GM23338 (cell line): ENCODE measurements around the gene HACL1. TPM values are rescaled to one million over a fixed set of nuclear protein-coding genes. Genes with fewer than 3 reads are reported as not detected.

ENCODE experiments used
- ATAC-seq: fragments of 200-7000 bp; cut with Tn5 transposase; 3 replicates; pipeline ENCODE4 v1.9.1; 2020
- DNase-seq: peaks from one replicate; pipeline ENCODE4 v3.0.0-alpha.2; 2015; ENCODE audit warnings: low spot score
- H2AFZ ChIP-seq: fragments of 200-600 bp; sonication (generic); 2 replicates; pipeline ENCODE4 v1.8.0; 2016; ENCODE audit warnings: antibody characterized with exemption, mild to moderate bottlenecking, moderate library complexity
- H3F3A ChIP-seq: fragments of 200-600 bp; sonication (generic); replicated peaks from 2 replicates; pipeline ENCODE4 v1.8.0; 2017; ENCODE audit warnings: antibody characterized with exemption, mixed run types, low read depth
- H3K27ac ChIP-seq: fragments of 200-600 bp; sonication (generic); 2 replicates; pipeline ENCODE4 v1.6.1; 2016; ENCODE audit warnings: low read depth
- H3K27me3 ChIP-seq: fragments of 200-600 bp; sonication (generic); 2 replicates; pipeline ENCODE4 v1.8.0; 2016; ENCODE audit warnings: mild to moderate bottlenecking, mixed run types, moderate library complexity; ENCODE audit not compliant: insufficient read depth
- H3K36me3 ChIP-seq: fragments of 200-600 bp; sonication (generic); 2 replicates; pipeline ENCODE4 v1.8.0; 2016; ENCODE audit warnings: mild to moderate bottlenecking; ENCODE audit not compliant: insufficient read depth
- H3K4me1 ChIP-seq: fragments of 200-600 bp; sonication (generic); 2 replicates; pipeline ENCODE4 v1.8.0; 2016; ENCODE audit warnings: mild to moderate bottlenecking, moderate library complexity; ENCODE audit not compliant: insufficient read depth
- H3K4me2 ChIP-seq: fragments of 200-600 bp; sonication (generic); 2 replicates; pipeline ENCODE4 v1.7.1; 2017; ENCODE audit warnings: mixed run types
- H3K4me3 ChIP-seq: fragments of 200-600 bp; sonication (generic); 2 replicates; pipeline ENCODE4 v1.6.1; 2016; ENCODE audit warnings: mixed run types
- H3K79me2 ChIP-seq: fragments of 200-600 bp; sonication (generic); replicated peaks from 2 replicates; pipeline ENCODE4 v1.8.0; 2017; ENCODE audit warnings: mild to moderate bottlenecking; ENCODE audit not compliant: insufficient read depth
- H3K9me2 ChIP-seq: fragments of 200-600 bp; sonication (generic); 2 replicates; pipeline ENCODE4 v1.8.0; 2017; ENCODE audit not compliant: insufficient read depth
- H4K20me1 ChIP-seq: fragments of 200-600 bp; sonication (generic); replicated peaks from 2 replicates; pipeline ENCODE4 v1.8.0; 2017; ENCODE audit warnings: mild to moderate bottlenecking; ENCODE audit not compliant: insufficient read depth
- H3K27ac Mint-ChIP-seq: 2 replicates; pipeline ENCODE4 v1.8.0; 2020; ENCODE audit warnings: inconsistent platforms, mild to moderate bottlenecking, moderate library complexity, mixed read lengths
- H3K27me3 Mint-ChIP-seq: 3 replicates; pipeline ENCODE4 v1.8.0; 2022; ENCODE audit warnings: low read depth, mild to moderate bottlenecking, moderate library complexity, mixed read lengths, inconsistent platforms; ENCODE audit not compliant: insufficient read depth, poor library complexity
- H3K36me3 Mint-ChIP-seq: 3 replicates; pipeline ENCODE4 v1.8.0; 2021; ENCODE audit warnings: low read depth, mild to moderate bottlenecking, inconsistent platforms, moderate library complexity, mixed read lengths
- H3K4me1 Mint-ChIP-seq: 3 replicates; pipeline ENCODE4 v1.8.0; 2020; ENCODE audit warnings: mild to moderate bottlenecking, inconsistent platforms, mixed read lengths
- H3K4me3 Mint-ChIP-seq: 3 replicates; pipeline ENCODE4 v1.8.0; 2021; ENCODE audit warnings: moderate library complexity, mild to moderate bottlenecking, inconsistent platforms, mixed read lengths
- H3K9me3 Mint-ChIP-seq: 3 replicates; pipeline ENCODE4 v1.8.0; 2020; ENCODE audit warnings: moderate library complexity, mild to moderate bottlenecking, inconsistent platforms, mixed read lengths
- CREB1 ChIP-seq: fragments of 250-450 bp; sonication (Bioruptor Pico); IDR thresholded peaks from 2 replicates; pipeline ENCODE4 v1.5.0; 2020; ENCODE audit warnings: low read depth, mild to moderate bottlenecking, moderate library complexity
- CTCF ChIP-seq, 2 experiments: fragments of 200-600 bp in 1 of 2; sonication (generic) in 1 of 2; conservative IDR thresholded peaks; 2 replicates each; pipeline versions ENCODE4 v1.5.1 to v1.6.1; 2016 to 2017; ENCODE audit warnings: antibody characterized with exemption in 2 of 2, low read depth in 2 of 2, mild to moderate bottlenecking in 2 of 2, moderate library complexity in 1 of 2
- ETS1 ChIP-seq: IDR thresholded peaks from 2 replicates; pipeline ENCODE4 v1.6.1; 2016; ENCODE audit warnings: antibody characterized with exemption
- EZH2 ChIP-seq: fragments of 200-600 bp; sonication (generic); IDR thresholded peaks from one replicate; pipeline ENCODE4 v1.8.0; 2017; ENCODE audit warnings: antibody characterized with exemption, mild to moderate bottlenecking, low read depth; ENCODE audit not compliant: unreplicated experiment
- EZH2phosphoT487 ChIP-seq: fragments of 200-600 bp; sonication (generic); IDR thresholded peaks from one replicate; pipeline ENCODE4 v1.8.1; 2018; ENCODE audit warnings: antibody characterized with exemption; ENCODE audit not compliant: unreplicated experiment
- JUNB ChIP-seq: IDR thresholded peaks from one replicate; pipeline ENCODE4 v1.6.1; 2016; ENCODE audit warnings: antibody characterized with exemption; ENCODE audit not compliant: unreplicated experiment
- NANOG ChIP-seq: IDR thresholded peaks from 2 replicates; pipeline ENCODE4 v1.6.1; 2016; ENCODE audit warnings: antibody characterized with exemption, borderline replicate concordance
- POLR2AphosphoS5 ChIP-seq: IDR thresholded peaks from 2 replicates; pipeline ENCODE4 v1.6.1; 2016; ENCODE audit warnings: antibody characterized with exemption, low read depth
- REST ChIP-seq: IDR thresholded peaks from one replicate; pipeline ENCODE4 v1.6.1; 2018; ENCODE audit warnings: antibody characterized with exemption; ENCODE audit not compliant: unreplicated experiment
- STAT1 ChIP-seq: IDR thresholded peaks from one replicate; pipeline ENCODE4 v1.6.1; 2016; ENCODE audit warnings: antibody characterized with exemption; ENCODE audit not compliant: unreplicated experiment
- ZNF114 ChIP-seq: fragments of 250-450 bp; sonication (Bioruptor Pico); IDR thresholded peaks from 2 replicates; pipeline ENCODE4 v1.5.0; 2020; ENCODE audit warnings: mild to moderate bottlenecking, moderate library complexity
- ZNF331 ChIP-seq: fragments of 250-450 bp; sonication (Bioruptor Pico); IDR thresholded peaks from 2 replicates; pipeline ENCODE4 v1.5.0; 2020; ENCODE audit warnings: low read depth, mild to moderate bottlenecking, moderate library complexity
- ZNF462 ChIP-seq: fragments of 250-450 bp; sonication (Bioruptor Pico); IDR thresholded peaks from 2 replicates; pipeline ENCODE4 v1.5.0; 2020; ENCODE audit warnings: mild to moderate bottlenecking, moderate library complexity
- polyA plus RNA-seq: library from polyadenylated mRNA; unstranded; fragments of >200 nt; fragmentation: Nextera tagmentation; extraction: Ambion mirVana; gene quantifications from 2 replicates; pipeline ENCODE4 v1.2.1, GENCODE V29; 2016
- total RNA-seq: library from RNA; depleted of rRNA; stranded (reverse); fragments of >200 nt; shearing (Covaris generic); gene quantifications from 2 replicates; pipeline ENCODE4 v1.2.3, GENCODE V29; 2014

The HACL1 gene
- total and polyA plus RNA-seq, 2 experiments from 2014 or later: 19.6 to 33.5 TPM

GRCh38 chr3:15562560-15562959 lies 38.8 kb downstream of the HACL1 start (continued):
- TF ChIP-seq EZH2phosphoT487 (no peak), STAT1 (no peak), JUNB (no peak), ZNF331 (no peak)

GRCh38 chr3:15558581-15558980 lies 42.8 kb downstream of the HACL1 start:
- Histone ChIP-seq H3K27ac (no peak overlapping the region), H3K9me2 (no peaks in the 10 kb centered on the region; the same call in 1 of the 2 replicates), H3K4me2 (no peak overlapping the region), H3K27me3 (no peaks in the 10 kb centered on the region), H4K20me1 (no peaks in the 10 kb centered on the region; the same call in none of the 2 replicates), H3K4me1 (no peaks in the 10 kb centered on the region), H3K4me3 (no peak overlapping the region), H2AFZ (no peak overlapping the region), H3K36me3 (peaks cover 10% of the 10 kb centered on the region), H3K79me2 (no peaks in the 10 kb centered on the region; the same call in 1 of the 2 replicates), H3F3A (no peaks in the 10 kb centered on the region; the same call in 1 of the 2 replicates)
- Mint-ChIP-seq H3K9me3 (no peaks in the 10 kb centered on the region), H3K4me1 (peaks cover 2% of the 10 kb centered on the region; the same call in 1 of the 3 replicates), H3K36me3 (peaks cover 31% of the 10 kb centered on the region), H3K27ac (no peak overlapping the region), H3K4me3 (no peak overlapping the region), H3K27me3 (no peaks in the 10 kb centered on the region)
- TF ChIP-seq CREB1 (CRISPR knock-in tag) (no peak), STAT1 (no peak), POLR2AphosphoS5 (no peak), NANOG (no peak), ZNF462 (CRISPR knock-in tag) (no peak), CTCF (conservative IDR thresholded peaks at IDR 0.05; ENCODE audit: low read depth in 2 of 2) (no peak), ETS1 (no peak), ZNF331 (no peak), ZNF114 (no peak), EZH2 (no peak), JUNB (no peak), EZH2phosphoT487 (no peak), REST (no peak)
- no peak for ATAC-seq
- DNase-seq: no peak
